SHP77 (cell line): ENCODE data around the gene DSC1.

ENCODE experiments used
- DNase-seq, 2 experiments: peaks; one replicate each; lab custom pipeline; 2025; lab: John Stamatoyannopoulos, UW

The DSC1 gene

DNA sequence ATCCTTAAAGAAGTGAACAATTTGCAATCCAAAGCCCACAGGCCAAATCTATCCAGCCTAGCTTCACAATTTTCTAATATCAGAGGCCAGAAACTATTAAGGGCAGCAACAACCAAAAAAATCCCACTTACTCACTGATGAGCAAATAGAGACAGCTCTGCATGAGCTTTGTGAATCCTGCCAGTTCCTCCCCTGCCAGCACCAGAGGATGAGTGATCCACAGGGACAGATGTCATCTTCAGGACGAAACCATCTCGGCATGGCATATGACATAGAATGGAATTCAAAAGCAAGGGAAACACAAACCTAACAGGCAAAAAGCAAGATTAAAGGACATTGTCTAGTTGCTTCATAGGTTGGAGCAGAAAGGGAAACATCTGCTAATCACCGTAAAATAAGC is 58.2 kb downstream of the DSC1 start:
- DNase-seq: no peak

DNA sequence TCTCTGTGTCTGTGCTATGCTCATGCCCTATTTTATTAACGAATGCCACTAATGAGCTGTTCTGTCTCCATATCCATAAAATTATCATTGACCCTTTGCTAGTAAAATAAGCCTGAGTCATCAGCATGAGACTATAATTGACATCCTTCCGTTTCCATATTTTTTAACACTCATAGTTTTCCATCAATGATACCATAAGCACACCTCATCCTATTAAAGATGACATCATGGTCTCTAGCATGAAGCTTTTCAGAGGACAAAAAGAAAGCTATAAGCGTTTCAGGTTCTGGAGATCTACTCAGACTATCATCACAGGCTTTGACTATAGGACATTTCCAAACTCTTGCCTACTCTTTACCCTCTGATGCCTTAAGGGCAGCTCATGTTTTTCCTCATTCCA is 59.2 kb downstream of the DSC1 start:
- no peak for DNase-seq

DNA sequence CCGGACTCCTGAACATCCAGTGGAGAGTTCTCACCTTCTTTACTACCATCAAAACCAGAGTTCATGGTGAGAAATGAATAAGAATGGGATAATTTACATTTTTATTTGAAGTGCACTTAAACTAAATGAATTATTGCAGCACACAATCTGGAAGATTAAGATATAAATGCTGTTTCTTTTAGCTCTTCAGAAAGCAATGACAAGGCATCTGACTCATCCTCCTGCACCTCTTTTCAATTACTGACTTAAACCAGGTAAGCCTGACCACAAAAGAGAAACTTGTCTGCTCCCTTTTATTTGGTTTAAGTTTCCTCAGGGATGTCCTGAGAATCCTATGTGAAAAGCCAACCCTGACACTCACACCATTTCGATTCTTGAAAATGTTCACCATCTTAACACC is 59.7 kb downstream of the DSC1 start:
- no peak for DNase-seq

GRCh38 chr18:31102025-31102684 is 60.5 kb downstream of the DSC1 start, which contains the start of gene DSC2:
DSC2 (minus strand) TSS chr18:31102421; CDS start chr18:31101971, 450 bp downstream.
- DNase-seq: no peak

- peak in 1 of 2 experiments; percentile 12 for DNase-seq
These were observed 61.3 kb downstream of the DSC1 start for GRCh38 chr18:31101183-31102024.

DNA sequence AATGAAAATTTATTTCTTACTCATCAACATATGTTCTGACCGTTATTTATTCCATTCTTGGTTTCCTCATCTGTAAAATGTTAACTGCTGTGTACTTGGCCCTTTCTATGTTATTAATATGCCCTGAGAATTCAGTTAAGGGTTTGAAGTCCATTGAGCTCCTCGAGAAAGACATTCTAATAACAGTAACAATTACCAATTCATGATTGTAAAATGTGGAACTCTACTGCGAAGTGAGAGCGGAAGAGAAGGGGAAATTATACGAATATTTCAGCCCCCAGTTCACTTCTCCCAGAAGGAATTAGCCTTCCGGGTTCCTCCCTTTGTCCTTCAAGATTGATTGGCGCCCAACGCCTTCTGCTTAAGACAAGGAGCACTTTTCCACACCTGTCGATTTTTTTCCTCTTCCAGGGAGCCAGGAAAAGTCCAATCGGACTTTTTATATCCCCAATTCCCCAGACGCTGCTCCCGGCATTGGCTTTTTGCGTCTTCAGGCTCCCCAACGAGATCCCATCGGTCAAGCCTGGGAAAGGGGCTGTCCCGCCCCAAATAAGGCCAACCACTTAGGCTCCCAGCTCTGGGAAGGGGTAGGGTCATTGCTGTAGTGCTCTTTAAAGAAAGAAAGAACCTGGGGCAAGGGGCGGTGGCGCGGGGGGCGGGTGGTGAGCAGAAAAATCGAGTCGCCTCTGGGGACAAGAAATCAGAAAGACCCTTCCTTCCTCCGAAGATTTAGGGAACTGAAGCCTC is 62.0 kb downstream of the DSC1 start:
- DNase-seq: no peak

DNA sequence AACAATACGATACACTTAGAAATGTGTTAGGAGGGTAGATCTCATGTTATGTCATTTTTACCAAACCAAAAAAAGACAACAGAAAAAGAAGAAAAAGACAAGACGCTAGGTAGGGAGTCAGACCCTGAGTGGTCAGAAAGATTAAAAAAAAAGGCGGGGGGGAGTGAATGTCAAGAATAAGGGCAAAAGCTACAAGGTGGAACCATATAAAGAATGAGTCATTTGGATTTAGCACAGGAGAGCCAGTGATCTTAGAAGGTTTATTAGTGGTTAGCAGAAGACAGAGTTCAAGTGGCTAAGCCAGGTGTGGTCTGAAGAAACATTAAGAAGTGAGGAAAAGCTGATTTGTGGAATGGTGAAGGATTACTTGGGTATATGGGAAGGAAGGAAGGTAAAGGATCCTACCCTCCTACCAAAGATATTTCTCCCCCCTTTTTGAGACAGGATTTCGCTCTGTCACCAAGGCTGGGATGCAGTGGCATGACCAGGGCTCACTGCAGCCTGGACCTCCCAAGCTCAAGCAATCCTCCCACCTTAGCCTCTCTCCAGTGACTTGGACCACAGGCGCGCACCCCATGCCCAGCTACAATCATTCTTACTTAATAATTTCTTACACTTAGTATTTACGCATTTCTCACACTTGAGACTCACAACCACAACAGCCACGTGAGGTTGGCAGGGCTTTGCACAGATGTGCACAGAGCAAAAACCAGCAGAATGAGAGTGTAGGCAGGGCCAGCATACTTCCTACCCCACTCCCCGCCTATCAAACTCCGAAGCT is 63.0 kb downstream of the DSC1 start:
- DNase-seq: no peak

DNA sequence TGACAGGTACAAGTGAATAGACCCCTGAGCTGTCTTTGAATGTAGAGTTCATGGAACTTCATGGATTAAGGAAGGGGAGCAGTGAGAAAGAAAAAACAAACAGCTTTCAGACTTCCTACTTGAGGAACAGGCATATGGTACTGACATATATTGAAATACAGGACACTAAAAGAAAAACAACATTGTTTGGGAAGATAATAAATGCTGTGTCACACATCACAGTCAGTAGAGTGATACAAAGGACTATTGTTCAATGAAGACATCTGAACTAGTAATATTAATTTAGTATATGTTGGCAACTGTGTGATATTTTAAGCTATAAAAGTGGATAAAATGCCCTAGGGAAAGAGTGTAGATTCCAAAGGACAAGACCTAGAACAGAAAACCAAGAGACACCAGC is 63.8 kb downstream of the DSC1 start:
- no peak for DNase-seq

DNA sequence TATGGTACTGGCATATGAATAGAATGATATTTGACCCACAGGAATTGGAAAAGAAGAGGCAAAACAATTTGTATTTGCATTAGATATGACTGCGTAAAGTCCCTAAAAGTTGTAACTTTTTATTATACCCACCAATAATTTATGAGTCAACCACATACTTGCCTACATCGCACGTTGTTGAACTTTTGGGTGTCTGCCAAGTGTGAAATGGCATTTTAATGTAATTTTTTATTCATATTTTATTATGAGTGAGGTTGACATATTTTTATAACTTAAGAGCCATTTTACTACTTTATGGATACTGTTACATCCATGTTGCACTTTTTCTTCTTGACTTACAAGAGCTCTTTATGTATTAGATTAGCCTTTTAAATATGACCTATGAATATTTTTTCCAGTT is 65.0 kb downstream of the DSC1 start:
- DNase-seq: no peak

DNA sequence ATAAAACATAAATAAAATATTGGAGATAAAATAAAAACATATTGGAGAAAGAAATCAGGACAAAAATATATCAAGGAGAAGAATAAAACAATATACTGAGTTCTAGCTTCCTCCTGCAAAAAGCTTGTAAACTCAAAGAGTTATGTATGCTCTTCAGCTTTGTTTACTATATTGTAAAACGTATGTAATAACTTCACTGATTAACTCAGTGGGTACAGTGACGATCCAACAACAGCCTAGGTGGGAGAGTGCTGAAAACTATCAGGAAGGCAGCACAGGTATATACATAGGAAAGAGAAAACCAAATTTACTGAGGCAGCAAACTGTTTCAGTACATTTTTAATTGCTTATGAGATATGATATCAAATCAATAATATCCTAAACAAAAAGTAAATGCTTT is 68.8 kb downstream of the DSC1 start:
- DNase-seq: no peak

DNA sequence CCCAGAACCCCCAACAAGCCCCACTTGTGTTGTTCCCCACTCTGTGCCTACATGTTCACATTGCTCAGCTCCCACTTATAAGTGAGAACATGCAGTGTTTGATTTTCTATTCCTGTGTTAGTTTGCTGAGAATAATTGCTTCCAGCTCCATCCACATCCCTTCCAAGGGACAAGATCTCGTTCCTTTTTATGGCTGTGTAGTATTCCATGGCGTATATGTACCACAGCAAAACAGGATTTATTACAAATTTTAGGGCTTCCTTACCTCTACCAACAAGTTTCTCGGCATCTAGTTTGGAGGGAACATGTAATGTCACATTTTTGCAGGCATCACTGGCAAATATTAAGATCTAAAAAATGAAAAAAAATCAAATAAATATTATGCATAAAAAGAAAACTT is 69.4 kb downstream of the DSC1 start:
- no peak for DNase-seq

DNA sequence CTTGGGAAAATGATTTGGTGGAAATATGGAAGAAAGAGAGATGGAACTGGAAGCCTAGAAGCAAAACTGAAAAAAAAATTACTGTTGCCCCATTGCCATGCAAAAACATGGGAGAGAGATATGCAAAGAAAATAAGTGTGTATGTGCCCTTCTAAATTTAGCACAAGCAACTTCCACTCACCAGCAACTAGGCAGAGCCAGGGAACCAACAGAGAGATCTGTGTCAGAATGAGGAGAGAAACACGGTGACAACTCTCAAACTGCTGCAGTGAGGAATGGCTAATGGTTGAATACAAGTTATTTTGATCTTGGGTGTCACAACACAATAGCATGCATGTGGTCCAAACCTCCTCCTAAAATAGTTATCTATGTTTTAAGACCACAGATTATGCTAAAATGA is 71.3 kb downstream of the DSC1 start:
- DNase-seq: no peak

- no peak for DNase-seq
These were observed 74.1 kb downstream of the DSC1 start for GRCh38 chr18:31088532-31088931.

GRCh38 chr18:31079973-31080372 is 82.7 kb downstream of the DSC1 start:
- no peak for DNase-seq
